T-helper 1 cell treated with Interleukin-12 subunit alpha and Interleukin-12 subunit beta and Interleukin-4 antibody, amounts not matched to agents 30 ng/mL and 1 ng/mL, for 36 hours (primary cell): Measurements from ENCODE around the gene PPP2CA. TPM values are rescaled to one million over a fixed set of nuclear protein-coding genes. Genes with fewer than 3 reads are reported as not detected.
"Not testable (repeated sequence)": the region's sequence is repeated elsewhere in the genome, so short reads cannot be mapped to it uniquely, and the experiment has no call there.

ENCODE experiments used
- intact Hi-C: fragments of 100-400 bp; cut with micrococcal nuclease; formaldehyde crosslinking; loops from one replicate; pipeline ENCODE4 v1.15.1; 2024
- total RNA-seq: library from RNA; stranded (reverse); gene quantifications from 2 replicates; pipeline ENCODE4 v1.2.3, GENCODE V29; 2022

Gene PPP2CA
- total RNA-seq, 1 donor from 2014 or later = 137 TPM

DNA sequence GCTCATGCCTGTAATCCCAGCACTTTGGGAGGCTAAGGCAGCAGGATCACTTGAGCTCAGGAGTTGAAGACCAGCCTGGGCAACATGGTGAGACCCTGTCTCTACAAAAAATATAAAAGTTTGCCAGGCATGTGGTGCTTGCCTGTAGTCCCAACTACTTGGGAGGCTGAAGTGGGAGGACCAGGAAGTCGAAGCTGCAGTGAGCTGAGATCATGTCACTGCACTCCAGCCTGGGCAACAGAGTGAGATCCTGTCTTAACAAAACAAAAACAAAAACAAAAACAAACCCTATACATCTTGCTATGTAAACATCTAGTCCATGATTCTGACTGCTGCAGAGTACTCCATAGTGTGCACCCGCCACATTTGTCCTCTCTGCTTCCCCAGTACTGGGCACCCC, 19.8 kb upstream of the PPP2CA start:
- intact Hi-C loops = no loop called here

GRCh38 chr5:134245101-134245604, 19.3 kb upstream of the PPP2CA start:
- intact Hi-C loops = no loop called here

- intact Hi-C loops = no loop called here
Observed at GRCh38 chr5:134242146-134242545, 16.3 kb upstream of the PPP2CA start.

- intact Hi-C loops = no loop called here
Observed at GRCh38 chr5:134240421-134240962, 14.6 kb upstream of the PPP2CA start.

DNA sequence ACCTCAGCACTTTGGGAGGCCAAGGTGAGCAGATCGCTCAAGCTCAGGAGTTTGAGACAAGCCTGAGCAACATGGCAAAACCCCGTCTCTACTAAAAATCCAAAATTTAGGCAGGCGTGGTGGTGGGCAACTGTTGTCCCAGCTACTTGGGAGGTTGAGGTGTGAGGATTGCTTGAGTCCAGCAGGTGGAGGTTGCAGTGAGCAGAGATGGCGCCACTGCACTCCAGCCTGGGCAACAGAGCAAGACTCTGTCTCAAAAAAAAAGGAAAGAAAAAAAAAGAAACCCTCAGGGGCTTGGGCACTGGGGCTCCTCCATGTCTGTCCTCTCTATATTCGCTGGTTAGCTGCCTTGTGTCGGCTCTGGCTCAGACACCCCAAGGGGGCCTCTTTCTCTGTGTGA, 10.9 kb upstream of the PPP2CA start:
- intact Hi-C loops = no loop called here

- intact Hi-C loops = no loop called here
Observed at GRCh38 chr5:134236318-134236717, 10.4 kb upstream of the PPP2CA start.

DNA sequence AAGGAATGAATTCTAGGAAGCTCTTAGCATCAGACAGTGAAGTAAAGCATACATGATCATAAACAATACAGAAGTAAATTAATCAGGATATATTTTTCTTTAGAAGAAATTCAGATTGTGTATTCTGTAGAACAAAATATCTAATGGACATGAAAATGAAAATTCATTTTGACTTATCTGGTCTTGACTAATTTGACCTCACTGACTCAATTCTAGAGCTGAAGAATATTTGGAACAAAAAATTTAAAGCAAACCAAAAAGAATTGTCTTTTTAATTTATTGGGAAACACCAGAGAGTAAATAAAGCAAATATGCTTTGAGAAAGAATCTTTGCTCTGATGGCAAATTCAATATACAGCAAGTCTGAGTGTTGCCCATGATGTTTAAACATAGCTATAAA, 2.8 kb upstream of the PPP2CA start:
- intact Hi-C loops = loop anchor here (5.0 to 10.0 kb wide), 3 partner anchors 646 to 1361 kb away; partner anchors contain the start of genes GDF9, HSPA4, TXNDC15 and UQCRQ

GRCh38 chr5:134227776-134228175, 1.9 kb upstream of the PPP2CA start:
- intact Hi-C loops = loop anchor here (2.0 to 10.0 kb wide), 6 partner anchors 43 to 1360 kb away; partner anchors contain the start of genes GDF9, HSPA4, TXNDC15 and UQCRQ

DNA sequence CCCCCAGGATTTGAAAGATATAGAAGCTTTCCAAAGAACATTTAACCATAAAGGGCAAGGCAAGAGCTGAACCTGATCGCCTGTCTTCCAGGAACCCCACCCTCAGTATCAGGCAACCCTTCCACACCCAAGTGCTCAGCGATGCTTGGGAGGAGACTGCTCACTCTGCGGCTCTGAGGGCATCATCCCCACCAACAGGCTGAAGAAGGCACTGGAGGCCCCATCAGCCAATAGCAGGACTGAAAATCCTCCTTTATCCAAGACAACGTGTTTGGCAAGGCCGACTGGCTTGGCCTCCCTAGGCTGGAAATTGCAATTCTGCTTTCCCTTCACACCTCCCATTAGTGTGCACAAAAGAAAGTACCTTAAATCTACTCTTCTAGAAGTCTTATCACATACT, 1.4 kb upstream of the PPP2CA start:
- intact Hi-C loops = loop anchor here (2.0 to 10.0 kb wide), 6 partner anchors 42 to 1360 kb away; partner anchors contain the start of genes GDF9, HSPA4, TXNDC15 and UQCRQ

- intact Hi-C loops = loop anchor here (1.0 to 10.0 kb wide), 21 partner anchors 42 to 1359 kb away; partner anchors contain the start of genes C5orf15, C5orf24, CAMLG and CDKN2AIPNL
Observed at GRCh38 chr5:134226441-134227192, 744 bp upstream of the PPP2CA start.

- intact Hi-C loops = loop anchor here (1.0 to 10.0 kb wide), 4 partner anchors 9 to 1358 kb away; partner anchors contain the start of genes GDF9, HSPA4, TXNDC15 and UQCRQ
Observed at GRCh38 chr5:134224888-134225779, 739 bp downstream of the PPP2CA start.

GRCh38 chr5:134223406-134224248, 2.2 kb downstream of the PPP2CA start:
- intact Hi-C loops = loop anchor here (2.0 to 10.0 kb wide), 2 partner anchors 17 to 651 kb away; partner anchors contain the start of gene TXNDC15

GRCh38 chr5:134221690-134222089, 4.2 kb downstream of the PPP2CA start:
- intact Hi-C loops = loop anchor here (2.0 to 10.0 kb wide), 2 partner anchors 15 to 653 kb away; partner anchors contain the start of gene TXNDC15

- intact Hi-C loops = loop anchor here (1.0 kb wide), 2 partner anchors 10 to 195 kb away; no protein-coding TSS in a partner anchor
Observed at GRCh38 chr5:134215757-134216156, 10.1 kb downstream of the PPP2CA start.

- intact Hi-C loops = not testable (repeated sequence)
Observed at GRCh38 chr5:134211263-134212031, 14.4 kb downstream of the PPP2CA start.

DNA sequence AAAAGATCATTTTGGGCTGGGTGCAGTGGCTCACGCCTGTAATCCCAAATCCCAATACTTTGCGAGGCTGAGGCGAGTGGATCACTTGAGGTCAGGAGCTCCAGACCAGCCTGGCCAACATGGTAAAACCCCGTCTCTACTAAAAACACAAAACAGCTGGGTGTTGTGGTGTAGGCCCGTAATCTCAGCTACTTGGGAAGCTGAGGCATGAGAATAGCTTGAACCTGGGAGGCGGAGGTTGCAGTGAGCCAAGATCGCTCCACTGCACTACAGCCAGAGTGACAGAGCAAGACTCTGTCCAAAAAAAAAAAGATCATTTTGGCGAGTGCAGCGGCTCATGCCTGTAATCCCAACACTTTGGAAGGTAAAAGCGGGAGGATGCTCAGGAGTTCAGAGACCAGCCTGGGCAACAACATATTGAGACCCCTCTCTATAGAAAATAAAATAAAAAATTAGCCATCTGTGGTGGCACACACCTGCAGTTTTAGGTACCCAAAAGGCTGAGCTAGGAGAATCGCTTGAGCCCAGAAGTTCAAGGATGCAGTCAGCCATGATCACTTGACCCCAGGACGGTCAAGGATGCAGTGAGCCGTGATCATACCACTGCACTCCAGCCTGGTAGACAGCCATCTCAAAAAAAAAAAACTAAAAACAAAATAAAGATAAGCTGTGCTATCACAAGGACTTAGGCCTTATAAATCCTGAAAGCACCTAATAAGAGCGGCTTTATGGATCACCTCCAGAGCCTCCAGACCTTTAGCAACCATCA, 16.2 kb downstream of the PPP2CA start:
- intact Hi-C loops = no loop called here

DNA sequence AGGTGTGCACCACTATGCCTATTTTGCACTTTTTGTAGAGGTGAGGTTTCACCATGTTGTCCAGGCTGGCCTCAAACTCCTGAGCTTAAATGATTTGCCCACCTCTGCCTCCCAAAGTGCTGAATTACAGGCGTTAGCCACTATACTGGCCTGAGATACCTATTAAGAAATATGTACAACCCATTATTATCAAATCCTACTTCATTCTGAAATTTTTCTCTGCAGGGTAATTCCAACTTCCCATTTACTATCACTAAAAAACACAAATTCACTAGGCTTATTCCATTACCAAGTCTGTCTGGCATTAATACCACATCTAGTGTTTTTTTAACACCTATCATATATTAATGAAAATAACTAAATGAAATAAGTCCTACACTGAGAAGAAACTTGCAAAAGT, 18.2 kb downstream of the PPP2CA start:
- intact Hi-C loops = loop anchor here (2.0 kb wide), 1 partner anchor 15 kb away; no protein-coding TSS in a partner anchor

GRCh38 chr5:134206627-134207160, 19.2 kb downstream of the PPP2CA start:
- intact Hi-C loops = loop anchor here (2.0 kb wide), 1 partner anchor 16 kb away; no protein-coding TSS in a partner anchor
